GM12878 (cell line): Measurements from ENCODE around the gene NRAS.

Source experiments
- CHD4 ChIP-seq: fragments of 200-600 bp; sonication (generic); IDR thresholded peaks from 2 replicates; pipeline ENCODE4 v1.6.1; 2016; ENCODE audit warnings: mild to moderate bottlenecking
- CTCF ChIP-seq, 3 experiments: IDR thresholded peaks in 2 of 3; conservative IDR thresholded peaks in 1 of 3; 2 replicates each; pipeline ENCODE4 v1.5.1; 2011; ENCODE audit warnings: low read depth in 3 of 3, low read length in 3 of 3, mild to moderate bottlenecking in 3 of 3, control low read depth in 2 of 3, moderate library complexity in 2 of 3, inconsistent platforms in 1 of 3, mixed read lengths in 1 of 3; ENCODE audit not compliant: control insufficient read depth in 2 of 3, insufficient read depth in 1 of 3; ENCODE audit errors: extremely low read depth in 1 of 3
- ESRRA ChIP-seq: IDR thresholded peaks from 2 replicates; pipeline ENCODE4 v1.6.1; 2012; ENCODE audit warnings: mild to moderate bottlenecking, low read length, improper control_type of control experiment
- NFYB ChIP-seq: IDR thresholded peaks from 2 replicates; pipeline ENCODE4 v1.6.1; 2011; ENCODE audit warnings: low read depth, mild to moderate bottlenecking, low read length, improper control_type of control experiment, moderate library complexity; ENCODE audit not compliant: insufficient read depth
- NR2C2 ChIP-seq: IDR thresholded peaks from 2 replicates; pipeline ENCODE4 v1.6.1; 2011; ENCODE audit warnings: borderline replicate concordance, low read depth; ENCODE audit not compliant: control insufficient read depth, insufficient read length
- POLR2A ChIP-seq: IDR thresholded peaks from 2 replicates; pipeline ENCODE4 v1.6.1; 2011; ENCODE audit warnings: low read depth, mild to moderate bottlenecking, low read length
- POLR2AphosphoS5 ChIP-seq: IDR thresholded peaks from 2 replicates; pipeline ENCODE4 v1.6.1; 2011; ENCODE audit warnings: mild to moderate bottlenecking, low read length, inconsistent platforms
- TF ChIP-seq, protein P1 (sequence below): fragments of 450-650 bp; IDR thresholded peaks from 2 replicates; pipeline ENCODE4 v1.6.1; 2018; ENCODE audit warnings: mild to moderate bottlenecking, low read depth, moderate library complexity; ENCODE audit not compliant: partially characterized antibody
- TF ChIP-seq, protein P2 (sequence below): IDR thresholded peaks from 2 replicates; pipeline ENCODE4 v1.6.1; 2011; ENCODE audit warnings: low read depth, mild to moderate bottlenecking, low read length, moderate library complexity, borderline replicate concordance; ENCODE audit errors: extremely low read depth

DNA sequence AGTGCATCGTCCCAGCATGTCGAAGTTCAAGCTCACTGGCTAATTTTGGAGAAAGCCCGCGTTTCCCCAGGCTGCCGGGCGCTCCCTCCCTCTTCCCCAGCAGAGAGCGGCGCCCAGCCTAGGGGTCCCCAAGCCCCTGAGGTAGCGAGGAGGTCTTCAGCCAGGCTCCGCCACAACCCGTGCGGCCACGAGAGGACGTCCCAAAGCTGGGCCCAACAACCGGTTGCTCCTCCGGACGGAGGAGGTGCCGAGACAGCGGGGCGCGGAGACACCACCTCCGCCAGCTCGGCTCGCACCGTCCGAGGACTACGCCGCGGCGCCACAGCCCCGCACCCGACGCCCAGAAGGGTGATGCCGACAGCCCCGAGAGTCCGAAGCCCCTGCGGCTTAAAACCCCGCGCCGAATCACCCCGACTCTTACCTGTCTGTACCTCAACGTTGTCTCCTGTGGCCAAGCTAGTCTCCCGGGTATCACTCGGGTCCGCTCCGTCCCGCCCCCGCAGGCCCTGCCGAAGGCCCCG lies 46.9 kb downstream of the NRAS start, which contains the start of gene DENND2C:
- TF ChIP-seq POLR2A, result no peak
- no peak for TF ChIP-seq NR2C2
- TF ChIP-seq NFYB, result no peak
- TF ChIP-seq POLR2AphosphoS5, result no peak
- TF ChIP-seq CHD4, result no peak
- no peak for TF ChIP-seq CTCF (IDR thresholded peaks at IDR 0.05 in 2 of 3, conservative IDR thresholded peaks at IDR 0.05 in 1 of 3; ENCODE audit: control insufficient read depth in 2 of 3, extremely low read depth in 1 of 3, insufficient read depth in 1 of 3, low read depth in 3 of 3, low read length in 3 of 3)
- no peak for TF ChIP-seq ESRRA
- TF ChIP-seq, protein P1, sequence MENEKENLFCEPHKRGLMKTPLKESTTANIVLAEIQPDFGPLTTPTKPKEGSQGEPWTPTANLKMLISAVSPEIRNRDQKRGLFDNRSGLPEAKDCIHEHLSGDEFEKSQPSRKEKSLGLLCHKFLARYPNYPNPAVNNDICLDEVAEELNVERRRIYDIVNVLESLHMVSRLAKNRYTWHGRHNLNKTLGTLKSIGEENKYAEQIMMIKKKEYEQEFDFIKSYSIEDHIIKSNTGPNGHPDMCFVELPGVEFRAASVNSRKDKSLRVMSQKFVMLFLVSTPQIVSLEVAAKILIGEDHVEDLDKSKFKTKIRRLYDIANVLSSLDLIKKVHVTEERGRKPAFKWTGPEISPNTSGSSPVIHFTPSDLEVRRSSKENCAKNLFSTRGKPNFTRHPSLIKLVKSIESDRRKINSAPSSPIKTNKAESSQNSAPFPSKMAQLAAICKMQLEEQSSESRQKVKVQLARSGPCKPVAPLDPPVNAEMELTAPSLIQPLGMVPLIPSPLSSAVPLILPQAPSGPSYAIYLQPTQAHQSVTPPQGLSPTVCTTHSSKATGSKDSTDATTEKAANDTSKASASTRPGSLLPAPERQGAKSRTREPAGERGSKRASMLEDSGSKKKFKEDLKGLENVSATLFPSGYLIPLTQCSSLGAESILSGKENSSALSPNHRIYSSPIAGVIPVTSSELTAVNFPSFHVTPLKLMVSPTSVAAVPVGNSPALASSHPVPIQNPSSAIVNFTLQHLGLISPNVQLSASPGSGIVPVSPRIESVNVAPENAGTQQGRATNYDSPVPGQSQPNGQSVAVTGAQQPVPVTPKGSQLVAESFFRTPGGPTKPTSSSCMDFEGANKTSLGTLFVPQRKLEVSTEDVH, result no peak
- TF ChIP-seq, protein P2, sequence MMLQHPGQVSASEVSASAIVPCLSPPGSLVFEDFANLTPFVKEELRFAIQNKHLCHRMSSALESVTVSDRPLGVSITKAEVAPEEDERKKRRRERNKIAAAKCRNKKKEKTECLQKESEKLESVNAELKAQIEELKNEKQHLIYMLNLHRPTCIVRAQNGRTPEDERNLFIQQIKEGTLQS, result no peak
